HG03095 (cell line): ENCODE measurements around the gene CCDC158.
"Not testable (repeated sequence)": the region's sequence is repeated elsewhere in the genome, so short reads cannot be mapped to it uniquely, and the experiment has no call there.

ENCODE experiments used
- ATAC-seq: cut with Tn5 transposase; IDR thresholded peaks from one replicate; pipeline ENCODE4 v1.9.1; 2021; ENCODE audit warnings: moderate library complexity; ENCODE audit not compliant: unreplicated experiment

CCDC158 gene

GRCh38 chr4:76374798-76375197, 46.1 kb downstream of the CCDC158 start:
- ATAC-seq, result no peak

DNA sequence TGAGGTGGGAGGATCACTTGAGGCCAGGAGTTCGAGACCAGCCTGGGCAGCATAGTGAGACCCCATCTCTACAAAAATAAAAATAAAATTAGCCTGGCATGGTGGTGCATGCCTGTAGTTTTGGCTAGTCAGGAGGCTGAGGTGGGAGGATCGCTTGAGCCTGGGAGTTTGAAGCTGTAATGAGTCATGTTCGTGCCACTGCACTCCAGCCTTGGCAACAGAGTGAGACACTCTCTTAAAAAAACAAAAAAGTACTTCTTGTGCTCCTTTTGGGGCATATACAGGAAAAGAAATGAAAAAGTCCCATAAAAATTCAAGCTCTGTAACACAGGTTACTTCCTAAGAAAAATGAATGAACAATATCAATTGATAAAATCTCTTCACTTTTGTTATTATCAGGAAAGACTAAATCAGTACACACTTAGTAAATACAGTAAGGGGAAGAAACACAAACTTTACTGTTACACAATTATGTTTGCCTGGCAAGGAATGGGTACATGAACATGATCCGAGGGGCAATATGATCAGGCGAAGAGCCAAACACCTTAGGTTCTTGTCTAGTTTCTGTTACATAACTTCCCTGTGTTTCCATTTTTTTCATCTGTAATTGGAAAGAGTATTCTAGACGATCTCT, 46.9 kb downstream of the CCDC158 start:
- no peak for ATAC-seq

- ATAC-seq, result no peak
Observed at GRCh38 chr4:76366737-76367136, 54.2 kb downstream of the CCDC158 start.

GRCh38 chr4:76365636-76366035, 55.3 kb downstream of the CCDC158 start:
- ATAC-seq, result no peak

GRCh38 chr4:76364763-76365162, 56.2 kb downstream of the CCDC158 start:
- no peak for ATAC-seq

GRCh38 chr4:76363556-76364290, 57.2 kb downstream of the CCDC158 start:
- no peak for ATAC-seq

GRCh38 chr4:76361689-76362412, 59.1 kb downstream of the CCDC158 start:
- no peak for ATAC-seq

GRCh38 chr4:76359881-76360466, 61.0 kb downstream of the CCDC158 start:
- not testable (repeated sequence) for ATAC-seq

DNA sequence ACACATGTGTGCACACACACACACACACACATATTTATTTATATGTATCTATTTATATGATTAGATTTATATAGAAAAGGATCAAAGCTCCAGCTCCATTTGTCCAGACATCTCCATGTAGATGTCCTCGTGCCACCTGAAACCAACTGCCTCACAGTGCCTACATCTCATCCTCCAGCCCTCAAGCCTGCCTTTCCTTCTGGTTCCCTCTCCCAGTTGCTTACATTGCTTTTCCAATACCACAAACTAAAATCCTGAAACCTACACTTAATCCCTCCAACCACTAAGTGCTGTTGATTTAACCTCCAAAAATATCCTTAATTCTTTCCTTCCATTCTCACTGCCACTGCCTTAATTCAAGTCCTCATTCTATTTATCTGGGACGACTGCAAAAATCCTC, 63.0 kb downstream of the CCDC158 start:
- ATAC-seq, result no peak

- ATAC-seq, result no peak
Observed at GRCh38 chr4:76354517-76355473, 66.1 kb downstream of the CCDC158 start.

DNA sequence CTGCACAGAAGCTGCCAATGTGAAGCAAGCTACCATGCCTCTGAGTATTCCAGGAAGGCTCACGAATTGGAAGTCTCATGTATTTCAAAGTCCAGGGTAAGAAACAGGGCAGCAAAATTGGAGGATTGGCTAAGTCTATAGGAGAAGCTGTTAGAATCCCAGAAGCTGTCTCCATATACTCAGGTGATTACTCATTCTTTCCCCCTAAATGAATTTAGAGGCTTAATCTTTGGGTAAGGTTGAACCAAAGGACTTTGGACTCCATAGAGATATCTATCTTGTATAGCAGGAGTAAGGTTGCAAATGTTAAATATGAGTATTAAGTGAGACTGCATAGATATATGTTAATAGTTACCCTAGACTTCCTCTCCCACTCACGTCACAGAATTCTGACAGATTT, 78.1 kb downstream of the CCDC158 start:
- ATAC-seq, result no peak

GRCh38 chr4:76342191-76342590, 78.8 kb downstream of the CCDC158 start:
- no peak for ATAC-seq

- ATAC-seq, result no peak
Observed at GRCh38 chr4:76341063-76341462, 79.9 kb downstream of the CCDC158 start.

DNA sequence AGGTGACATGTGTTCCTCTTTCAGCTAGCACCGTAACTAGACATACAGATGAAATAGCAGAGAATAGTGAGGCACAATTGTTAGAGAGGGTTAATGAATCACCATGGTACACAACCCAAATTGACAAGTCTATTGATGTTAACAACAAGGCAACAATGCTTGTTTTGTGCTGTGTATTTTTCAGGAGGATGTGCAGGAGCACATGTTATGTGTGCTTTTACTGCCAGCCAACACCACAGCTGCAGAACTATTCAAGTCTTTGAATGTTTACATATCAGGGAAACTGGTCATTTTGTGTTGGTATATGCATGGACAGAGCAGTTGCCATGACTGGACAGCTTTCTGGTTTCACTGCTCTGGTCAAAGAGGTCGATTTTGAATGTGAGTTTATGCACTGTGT, 81.6 kb downstream of the CCDC158 start:
- ATAC-seq, result no peak

GRCh38 chr4:76334885-76335284, 86.1 kb downstream of the CCDC158 start:
- no peak for ATAC-seq

DNA sequence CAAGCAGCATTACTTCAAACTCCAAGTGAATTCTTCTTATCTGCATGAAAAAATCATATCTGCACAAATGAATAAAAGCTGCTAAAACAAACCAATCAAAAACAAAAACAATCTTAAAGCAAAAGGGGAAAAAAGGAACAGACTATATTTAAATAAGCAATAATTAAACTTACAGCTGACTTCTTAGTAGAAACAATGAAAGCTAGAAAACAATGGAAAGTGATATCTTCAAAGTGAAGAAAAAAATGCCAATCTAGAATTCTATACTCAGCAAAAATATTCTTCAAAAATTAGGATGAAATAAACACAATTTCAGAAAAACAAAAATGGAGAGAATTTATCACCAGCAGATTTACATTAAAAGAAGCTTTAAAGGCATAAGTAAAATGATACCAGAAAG, 94.4 kb downstream of the CCDC158 start:
- ATAC-seq, result no peak

GRCh38 chr4:76325072-76325471, 95.9 kb downstream of the CCDC158 start:
- ATAC-seq, result no peak

DNA sequence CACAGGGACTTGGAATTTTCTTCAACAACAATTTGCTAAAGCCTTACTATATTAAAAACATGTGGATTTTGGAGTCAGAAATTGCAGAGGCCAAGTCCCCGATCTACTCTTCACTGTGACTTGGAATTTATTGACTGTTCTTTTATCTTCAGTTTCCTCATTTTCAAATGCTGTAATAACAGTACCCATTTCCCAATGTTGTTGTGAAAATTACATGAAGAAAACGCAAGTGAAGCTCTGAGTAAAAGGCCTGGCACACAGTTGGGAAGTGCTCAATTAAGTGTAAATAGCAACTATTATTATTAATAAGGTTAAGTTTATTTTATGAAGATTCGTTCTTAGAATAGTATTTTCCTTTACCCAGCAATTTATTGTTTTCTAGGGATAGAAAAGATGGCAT, 98.7 kb downstream of the CCDC158 start:
- ATAC-seq, result no peak

- no peak for ATAC-seq
Observed at GRCh38 chr4:76316131-76316530, 104.8 kb downstream of the CCDC158 start.

DNA sequence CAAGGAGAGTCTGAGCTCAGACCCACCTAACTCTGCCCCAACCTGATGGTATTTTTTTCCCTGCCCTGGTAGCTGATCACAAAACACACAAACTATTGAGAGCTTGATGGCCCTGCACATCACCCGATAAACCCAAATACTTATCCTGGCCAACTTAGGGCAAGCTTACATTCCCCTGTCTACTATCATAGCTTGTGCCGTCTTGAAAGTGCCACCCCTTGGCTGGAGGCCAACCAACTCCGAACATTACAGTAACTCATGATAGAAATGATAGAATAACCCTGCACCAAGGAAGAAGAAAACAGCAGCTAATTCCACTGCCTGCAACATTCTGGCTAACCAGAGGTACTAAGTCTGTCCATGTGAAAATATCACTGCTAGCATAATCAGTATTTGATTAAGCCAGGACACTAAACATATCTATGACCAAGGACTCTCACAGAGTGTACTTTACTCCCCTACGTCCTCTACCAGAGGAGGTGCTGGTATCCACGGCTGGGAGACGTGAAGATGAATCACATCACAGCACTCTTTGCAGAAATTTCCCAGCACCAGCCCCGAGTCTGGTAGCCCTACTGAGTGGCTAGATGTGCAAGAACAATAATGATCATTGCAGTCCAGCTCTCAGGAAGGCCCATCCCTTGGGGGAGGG, 105.5 kb downstream of the CCDC158 start:
- no peak for ATAC-seq
